Activated T-helper 1 cell treated with Interleukin-2 at 50 U/mL for 16 hours (primary cell): Measurements from ENCODE around the gene HYDIN.

Source experiments
- DNase-seq: peaks from one replicate; pipeline ENCODE4 v3.0.0-alpha.2; 2020; ENCODE audit warnings: low read depth

Gene HYDIN

GRCh38 chr16:71230122-71230845 lies at the start of gene HYDIN:
TSS of gene HYDIN (minus strand) at chr16:71230722. CDS start at chr16:71186895, 43,827 bp downstream.
- DNase-seq: no peak

- DNase-seq: no peak
Measured at GRCh38 chr16:71276589-71277334, 46.2 kb upstream of the HYDIN start.

GRCh38 chr16:71273384-71273783 lies 42.9 kb upstream of the HYDIN start:
- no peak for DNase-seq

GRCh38 chr16:71264299-71264698 lies 33.8 kb upstream of the HYDIN start:
- DNase-seq: no peak

- DNase-seq: no peak
Measured at GRCh38 chr16:71263582-71263981, 33.1 kb upstream of the HYDIN start.

- DNase-seq: no peak
Measured at GRCh38 chr16:71262391-71262790, 31.9 kb upstream of the HYDIN start.

- no peak for DNase-seq
Measured at GRCh38 chr16:71260995-71261394, 30.5 kb upstream of the HYDIN start.

GRCh38 chr16:71259086-71259485 lies 28.6 kb upstream of the HYDIN start:
- no peak for DNase-seq

GRCh38 chr16:71258372-71258771 lies 27.9 kb upstream of the HYDIN start:
- no peak for DNase-seq

- no peak for DNase-seq
Measured at GRCh38 chr16:71257768-71258167, 27.2 kb upstream of the HYDIN start.

GRCh38 chr16:71255721-71256120 lies 25.2 kb upstream of the HYDIN start:
- no peak for DNase-seq

- DNase-seq: no peak
Measured at GRCh38 chr16:71254832-71255525, 24.5 kb upstream of the HYDIN start.

GRCh38 chr16:71250461-71251235 lies 20.1 kb upstream of the HYDIN start:
- DNase-seq: no peak

- no peak for DNase-seq
Measured at GRCh38 chr16:71249399-71249798, 18.9 kb upstream of the HYDIN start.

- DNase-seq: no peak
Measured at GRCh38 chr16:71247478-71247877, 17.0 kb upstream of the HYDIN start.

GRCh38 chr16:71246309-71246708 lies 15.8 kb upstream of the HYDIN start:
- no peak for DNase-seq

GRCh38 chr16:71244521-71244920 lies 14.0 kb upstream of the HYDIN start:
- DNase-seq: no peak

- DNase-seq: no peak
Measured at GRCh38 chr16:71242601-71243000, 12.1 kb upstream of the HYDIN start.

- DNase-seq: no peak
Measured at GRCh38 chr16:71242036-71242435, 11.5 kb upstream of the HYDIN start.

GRCh38 chr16:71229344-71229743 lies 1.2 kb downstream of the HYDIN start:
- no peak for DNase-seq

GRCh38 chr16:71226229-71227141 lies 4.0 kb downstream of the HYDIN start:
- no peak for DNase-seq
